Endothelial cell (in vitro differentiated cells): ENCODE measurements around the gene ARAP2. TPM values are rescaled to one million over a fixed set of nuclear protein-coding genes. Genes with fewer than 3 reads are reported as not detected.

Experiments
- DNase-seq: peaks from one replicate; pipeline ENCODE4 v3.0.0; 2021; ENCODE audit warnings: low spot score
- H3K27ac Mint-ChIP-seq: one replicate; pipeline ENCODE4 v1.8.0; 2021; ENCODE audit warnings: mixed read lengths, inconsistent platforms; ENCODE audit not compliant: unreplicated experiment
- H3K27me3 Mint-ChIP-seq: one replicate; pipeline ENCODE4 v1.8.0; 2021; ENCODE audit warnings: mild to moderate bottlenecking, moderate library complexity, mixed read lengths, inconsistent platforms; ENCODE audit not compliant: unreplicated experiment
- H3K36me3 Mint-ChIP-seq: one replicate; pipeline ENCODE4 v1.8.0; 2021; ENCODE audit warnings: mild to moderate bottlenecking, low read depth, mixed read lengths, inconsistent platforms; ENCODE audit not compliant: unreplicated experiment
- H3K4me1 Mint-ChIP-seq: one replicate; pipeline ENCODE4 v1.8.0; 2021; ENCODE audit warnings: mild to moderate bottlenecking, mixed read lengths, inconsistent platforms; ENCODE audit not compliant: unreplicated experiment
- H3K4me3 Mint-ChIP-seq: one replicate; pipeline ENCODE4 v1.8.0; 2021; ENCODE audit warnings: mild to moderate bottlenecking, mixed read lengths, inconsistent platforms; ENCODE audit not compliant: unreplicated experiment
- H3K9me3 Mint-ChIP-seq: one replicate; pipeline ENCODE4 v1.8.0; 2021; ENCODE audit warnings: mixed read lengths, inconsistent platforms; ENCODE audit not compliant: unreplicated experiment
- CTCF ChIP-seq: fragments of 200-600 bp; sonication (generic); IDR thresholded peaks from one replicate; pipeline ENCODE4 v1.5.0; 2021; ENCODE audit warnings: antibody characterized with exemption; ENCODE audit not compliant: unreplicated experiment
- total RNA-seq: library from RNA; stranded (reverse); fragmentation: NEBNext Ultra II Directional; extraction: Animal tissue kit (Norgen Biotek cat#: 25700); gene quantifications from one replicate; pipeline ENCODE4 v1.2.1, GENCODE V29; 2021; ENCODE audit not compliant: unreplicated experiment

Gene ARAP2
- total RNA-seq, 1 donor from 2014 or later: 20.1 TPM

DNA sequence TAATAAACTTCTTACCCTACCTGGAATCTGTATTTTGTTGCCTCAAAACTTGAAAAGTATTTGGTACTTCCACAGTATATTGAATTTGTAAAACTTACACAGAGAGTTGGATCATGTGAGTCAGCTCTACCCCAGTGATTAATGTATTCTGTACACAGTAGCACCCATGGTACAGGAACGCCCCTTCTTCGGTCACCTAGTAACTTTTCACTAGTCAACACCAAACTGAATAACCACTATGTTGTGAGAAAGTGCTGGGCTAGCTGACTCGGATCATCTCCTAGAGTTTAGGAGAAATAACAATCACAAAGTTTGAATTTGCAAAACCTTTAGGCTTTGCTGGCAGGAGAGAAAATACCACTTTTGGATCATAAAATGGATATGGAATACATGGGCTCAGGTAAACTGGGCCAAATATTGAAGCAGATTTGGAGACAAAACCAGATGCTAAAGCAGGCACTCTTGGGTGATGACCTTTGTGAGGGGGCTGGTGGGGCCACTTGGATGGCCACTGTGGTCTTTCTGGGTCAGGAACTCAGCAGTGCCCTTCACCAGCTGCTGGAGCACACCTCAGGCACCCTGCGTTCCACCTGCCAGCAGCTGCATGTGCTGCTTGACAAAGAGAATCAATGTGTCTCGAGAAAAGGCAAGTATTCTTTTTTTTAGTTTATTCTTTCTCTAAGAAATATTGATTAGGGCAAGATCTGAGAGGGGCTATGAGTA, 37.2 kb upstream of the ARAP2 start, which contains the start of gene DTHD1:
Gene DTHD1, plus strand, starts transcription at position 233 of the 723 bp plus-strand sequence. Its CDS starts 143 bp downstream, at position 376.
- Mint-ChIP-seq H3K4me1 (peaks cover 13% of the 10 kb centered on the region), H3K4me3 (no peak within 1 kb of the TSS), H3K27me3 (no peaks in the 10 kb centered on the region), H3K9me3 (no peaks in the 10 kb centered on the region), H3K36me3 (no peaks in the 10 kb centered on the region), H3K27ac (no peak within 1 kb of the TSS)
- no peak for DNase-seq
- no peak for TF ChIP-seq CTCF

DNA sequence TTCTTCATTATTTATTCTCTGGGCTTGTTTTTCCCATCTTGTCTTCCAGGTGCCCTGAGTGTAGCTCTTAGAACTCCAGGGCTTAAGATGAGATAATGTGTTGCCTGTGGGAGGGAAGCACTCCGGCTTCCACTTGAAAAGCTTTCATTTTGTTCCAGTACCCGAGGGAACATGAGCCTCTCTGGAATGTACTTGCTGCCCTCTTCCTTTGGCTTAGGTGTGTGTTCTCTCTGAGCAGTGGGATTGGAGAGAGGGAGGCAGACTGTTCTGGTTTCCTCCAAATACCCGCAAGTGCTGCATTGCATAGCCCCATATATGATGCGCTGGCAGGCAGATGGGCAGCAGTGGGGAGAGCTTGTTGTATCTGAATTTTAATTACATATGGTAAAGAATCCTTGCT, 36.2 kb upstream of the ARAP2 start:
- H3K9me3 Mint-ChIP-seq: no peaks in the 10 kb centered on the region
- no peak for DNase-seq
- no peak for TF ChIP-seq CTCF

DNA sequence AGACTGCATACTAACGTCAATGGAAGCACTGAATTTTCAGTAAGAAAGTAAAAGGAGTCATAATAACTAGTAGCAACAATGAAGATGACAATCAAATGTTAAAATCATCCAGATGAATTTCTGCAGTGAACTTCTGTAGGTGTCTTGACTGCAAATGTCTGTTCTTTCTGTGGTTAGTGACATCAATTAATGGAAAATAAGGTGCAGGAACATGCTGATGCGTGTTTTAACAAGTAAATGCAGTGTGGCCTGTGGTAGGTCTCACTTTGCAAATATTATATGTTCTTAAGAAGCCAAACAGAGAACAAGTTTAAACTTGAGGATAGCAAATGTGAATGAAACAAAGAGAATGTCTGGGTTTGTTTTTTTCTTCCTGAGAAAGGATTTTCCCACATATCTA, 34.5 kb upstream of the ARAP2 start:
- no peak for DNase-seq
- Mint-ChIP-seq H3K9me3 (no peaks in the 10 kb centered on the region), H3K4me3 (no peak overlapping the region), H3K36me3 (no peaks in the 10 kb centered on the region), H3K4me1 (peaks cover 13% of the 10 kb centered on the region), H3K27ac (no peak overlapping the region), H3K27me3 (no peaks in the 10 kb centered on the region)
- TF ChIP-seq CTCF: no peak

More for the DNA sequence above, 36.2 kb upstream of the ARAP2 start:
- no peaks in the 10 kb centered on the region for H3K27me3 Mint-ChIP-seq
- peaks cover 13% of the 10 kb centered on the region for H3K4me1 Mint-ChIP-seq
- no peak overlapping the region for H3K4me3 Mint-ChIP-seq
- no peaks in the 10 kb centered on the region for H3K36me3 Mint-ChIP-seq
- no peak overlapping the region for H3K27ac Mint-ChIP-seq

- Mint-ChIP-seq H3K4me1 (peaks cover 13% of the 10 kb centered on the region), H3K36me3 (no peaks in the 10 kb centered on the region)
These were observed 33.2 kb upstream of the ARAP2 start for GRCh38 chr4:36277533-36277932.

More at GRCh38 chr4:36277533-36277932, 33.2 kb upstream of the ARAP2 start:
- no peak overlapping the region for H3K27ac Mint-ChIP-seq
- H3K9me3 Mint-ChIP-seq: no peaks in the 10 kb centered on the region
- no peak overlapping the region for H3K4me3 Mint-ChIP-seq
- no peak for TF ChIP-seq CTCF
- DNase-seq: no peak
- no peaks in the 10 kb centered on the region for H3K27me3 Mint-ChIP-seq
